K562 (cell line): ENCODE measurements around the gene NOPCHAP1. TPM values are rescaled to one million over a fixed set of nuclear protein-coding genes. Genes with fewer than 3 reads are reported as not detected.

ENCODE experiments used
- ATAC-seq: fragments of 200-7000 bp; cut with Tn5 transposase; 3 replicates; pipeline ENCODE4 v1.9.1; 2020; ENCODE audit warnings: moderate library complexity
- BruUV-seq: library from RNA; stranded (reverse); fragments of 400-500 nt; replicated peaks from 2 replicates; lab custom pipeline; 2021; lab: Mats Ljungman, UMichigan
- CTCF ChIA-PET: fragments of 300-600 bp; formaldehyde crosslinking; extraction: SDS; loops from one replicate; lab custom pipeline; 2021; ENCODE audit warnings: low intra/inter-chr PET ratio; lab: Yijun Ruan, JAX
- POLR2A ChIA-PET: fragments of 300-600, 350-650 bp; sonication (Branson Sonifier 250); formaldehyde crosslinking; extraction: SDS; loops from one replicate; lab custom pipeline; 2021; ENCODE audit warnings: antibody characterized with exemption, inconsistent platforms; lab: Yijun Ruan, JAX
- DNase-seq, 4 experiments: peaks; one replicate each; pipeline versions ENCODE4 v3.0.0 to v3.0.0-alpha.2; 2011 to 2018; ENCODE audit warnings: low spot score in 3 of 4, mixed read lengths in 3 of 4; ENCODE audit errors: extremely low read depth in 1 of 4
- FAIRE-seq: peaks from 2 replicates; lab custom pipeline; 2011; peaks lifted over from hg19 to GRCh38; lab: Jason Lieb, UNC
- H2AFZ ChIP-seq: 2 replicates; pipeline ENCODE4 v1.6.0; 2011; ENCODE audit warnings: low read depth, low read length, control low read depth, inconsistent platforms
- H3K27ac ChIP-seq: fragments of 200-600 bp; 3 replicates; pipeline ENCODE4 v1.8.0; 2011; ENCODE audit warnings: low read depth, mild to moderate bottlenecking, control low read depth, inconsistent platforms, low read length, moderate library complexity, mixed read lengths; ENCODE audit errors: extremely low read depth
- H3K27me3 ChIP-seq, 2 experiments: fragments of 300-600 bp in 1 of 2; 2 replicates in 1 of 2; 3 replicates in 1 of 2; pipeline versions ENCODE4 v1.6.0 to v1.8.0; 2011; ENCODE audit warnings: inconsistent platforms in 2 of 2, low read length in 2 of 2, mild to moderate bottlenecking in 1 of 2, mixed read lengths in 1 of 2, moderate library complexity in 1 of 2; ENCODE audit not compliant: control insufficient read depth in 2 of 2, insufficient read depth in 2 of 2
- H3K36me3 ChIP-seq: fragments of 300-600 bp; 3 replicates; pipeline ENCODE4 v1.8.0; 2011; ENCODE audit warnings: mild to moderate bottlenecking, low read length, inconsistent platforms; ENCODE audit not compliant: control insufficient read depth, insufficient read depth
- H3K4me1 ChIP-seq, 2 experiments: fragments of 200-600 bp in 1 of 2; replicated peaks in 1 of 2; 2 replicates in 1 of 2; 3 replicates in 1 of 2; pipeline versions ENCODE4 v1.5.1 to v1.8.0; 2011; ENCODE audit warnings: inconsistent platforms in 2 of 2, low read length in 2 of 2, mild to moderate bottlenecking in 1 of 2, mixed read lengths in 1 of 2, moderate library complexity in 1 of 2; ENCODE audit not compliant: control insufficient read depth in 2 of 2, insufficient read depth in 2 of 2
- H3K4me2 ChIP-seq: 2 replicates; pipeline ENCODE4 v1.6.1; 2011; ENCODE audit warnings: low read length, control low read depth, inconsistent platforms, mixed read lengths; ENCODE audit not compliant: insufficient read depth
- H3K4me3 ChIP-seq: fragments of 200-600 bp; sonication (generic), shearing (Covaris generic); 2 replicates; pipeline ENCODE4 v1.5.1; 2016; ENCODE audit warnings: control low read depth, inconsistent platforms
- H3K79me2 ChIP-seq: fragments of 200-600 bp; 3 replicates; pipeline ENCODE4 v1.8.0; 2011; ENCODE audit warnings: low read length, inconsistent platforms; ENCODE audit not compliant: control insufficient read depth, insufficient read depth
- H3K9ac ChIP-seq, 2 experiments: 2 replicates each; pipeline versions ENCODE4 v1.6.0 to v1.6.1; 2011; ENCODE audit warnings: low read depth in 2 of 2, low read length in 2 of 2, control low read depth in 1 of 2, inconsistent platforms in 1 of 2, mild to moderate bottlenecking in 1 of 2, mixed read lengths in 1 of 2; ENCODE audit not compliant: insufficient read depth in 1 of 2
- H3K9me1 ChIP-seq: one replicate; pipeline ENCODE4 v1.6.0; 2011; ENCODE audit warnings: inconsistent platforms, mild to moderate bottlenecking, low read length, moderate library complexity; ENCODE audit not compliant: control insufficient read depth, insufficient read depth
- H3K9me3 ChIP-seq: replicated peaks from 2 replicates; pipeline ENCODE4 v1.5.1; 2011; ENCODE audit warnings: low read depth, low read length, inconsistent platforms; ENCODE audit not compliant: control insufficient read depth, insufficient read depth
- H4K20me1 ChIP-seq: replicated peaks from 2 replicates; pipeline ENCODE4 v1.6.1; 2011; ENCODE audit warnings: low read length, inconsistent platforms, mixed read lengths; ENCODE audit not compliant: control insufficient read depth, insufficient read depth
- AFF1 ChIP-seq, 2 experiments: fragments of 450-650 bp; IDR thresholded peaks; 2 replicates each; pipeline ENCODE4 v1.6.1; 2018; ENCODE audit warnings: mild to moderate bottlenecking in 2 of 2, low read depth in 1 of 2; ENCODE audit not compliant: partially characterized antibody in 2 of 2
- ARID3A ChIP-seq: IDR thresholded peaks from 2 replicates; pipeline ENCODE4 v1.6.1; 2012; ENCODE audit warnings: low read depth, low read length, improper control_type of control experiment, borderline replicate concordance
- ATF3 ChIP-seq, 2 experiments: fragments of 450-650 bp in 1 of 2; sonication (generic) in 1 of 2; formaldehyde crosslinking in 1 of 2; IDR thresholded peaks in 1 of 2; conservative IDR thresholded peaks in 1 of 2; 2 replicates each; pipeline versions ENCODE4 v1.6.1 to v1.8.1; 2016 to 2023; ENCODE audit warnings: mild to moderate bottlenecking in 2 of 2, moderate library complexity in 2 of 2, inconsistent platforms in 1 of 2, missing genetic modification reagents in 1 of 2
- ATF7 ChIP-seq: fragments of 450-650 bp; IDR thresholded peaks from 2 replicates; pipeline ENCODE4 v1.7.1; 2014; ENCODE audit warnings: mild to moderate bottlenecking, moderate library complexity
- ELF1 ChIP-seq: fragments of 200-800 bp; sonication (Bioruptor generic); IDR thresholded peaks from 2 replicates; pipeline ENCODE4 v1.6.1; 2016; ENCODE audit warnings: missing genetic modification characterization, missing compliant biosample characterization
- ESRRA ChIP-seq: fragments of 450-650 bp; IDR thresholded peaks from 2 replicates; pipeline ENCODE4 v1.6.1; 2014; ENCODE audit warnings: low read depth, mild to moderate bottlenecking, moderate library complexity, borderline replicate concordance
- HNRNPUL1 ChIP-seq: fragments of 200-400 bp; formaldehyde crosslinking; IDR thresholded peaks from 2 replicates; pipeline ENCODE4 v1.6.1; 2017; ENCODE audit warnings: low read length
- KDM1A ChIP-seq, 2 experiments: fragments of 450-650 bp; IDR thresholded peaks; 2 replicates each; pipeline ENCODE4 v1.6.1; 2016; ENCODE audit warnings: mild to moderate bottlenecking in 2 of 2
- MYC ChIP-seq, 2 experiments: fragments of 250-450 bp in 1 of 2; sonication (Bioruptor Pico) in 1 of 2; IDR thresholded peaks; 2 replicates each; pipeline versions ENCODE4 v1.5.1 to v1.6.1; 2012 to 2021; ENCODE audit warnings: low read depth in 2 of 2, borderline replicate concordance in 1 of 2, improper control_type of control experiment in 1 of 2, low read length in 1 of 2, mild to moderate bottlenecking in 1 of 2, moderate library complexity in 1 of 2
- NR2C1 ChIP-seq, 2 experiments: fragments of 450-650 bp; IDR thresholded peaks; 2 replicates each; pipeline ENCODE4 v1.6.1; 2017; ENCODE audit warnings: mild to moderate bottlenecking in 2 of 2, antibody characterized with exemption in 1 of 2, inconsistent platforms in 1 of 2, missing compliant biosample characterization in 1 of 2, missing genetic modification characterization in 1 of 2
- TCF3 ChIP-seq: sonication (generic); formaldehyde crosslinking; IDR thresholded peaks from 2 replicates; pipeline ENCODE4 v1.4.0; 2020; ENCODE audit warnings: mild to moderate bottlenecking, missing genetic modification reagents
- ZNF561 ChIP-seq: fragments of 450-650 bp; formaldehyde crosslinking; conservative IDR thresholded peaks from 2 replicates; pipeline ENCODE4 v1.4.0; 2020; ENCODE audit warnings: mild to moderate bottlenecking, moderate library complexity
- ZNF586 ChIP-seq: fragments of 450-650 bp; formaldehyde crosslinking; conservative IDR thresholded peaks from 2 replicates; pipeline ENCODE4 v1.4.0; 2020; ENCODE audit warnings: mild to moderate bottlenecking, moderate library complexity
- WGBS: fragments of 100-300 bp; shearing (Covaris generic); methylation state at CpG from one replicate; pipeline ENCODE4 v1.1.6; 2016; ENCODE audit warnings: low coverage, mixed read lengths; ENCODE audit not compliant: insufficient coverage; ENCODE audit errors: missing lambda C conversion rate; 5-methylcytosine and 5-hydroxymethylcytosine counted together
- in situ Hi-C: fragments of 300-500 bp; cut with MboI; formaldehyde crosslinking; loops from 4 replicates; pipeline ENCODE4 v1.15.0; 2018; ENCODE audit warnings: inconsistent platforms, mixed read lengths
- intact Hi-C: fragments of 100-400 bp; cut with micrococcal nuclease; formaldehyde crosslinking; loops from 2 replicates; pipeline ENCODE4 v1.14.2; 2022
- polyA plus RNA-seq, 8 experiments: library from polyadenylated mRNA; depleted of rRNA in 4 of 8; stranded (reverse) in 5 of 8; unstranded in 3 of 8; fragments of >200 nt; fragmentation: Nextera tagmentation in 2 of 8; fragmentation: Illumina TruSeq in 1 of 8; extraction: Ambion mirVana in 2 of 8; extraction: Trizol in 1 of 8; gene quantifications; 2 replicates each; pipeline versions ENCODE4 v1.2.1 to v1.2.3, GENCODE V29; 2011 to 2014; ENCODE audit warnings: inconsistent platforms in 1 of 8, missing spikeins in 1 of 8
- total RNA-seq, 7 experiments: library from RNA; depleted of rRNA in 6 of 7; stranded (reverse); fragments of >200 nt in 6 of 7; fragmentation: Illumina TruSeq in 2 of 7; extraction: Trizol in 2 of 7; gene quantifications; 2 replicates each; pipeline versions ENCODE4 v1.2.1 to v1.2.3, GENCODE V29; 2011 to 2021; ENCODE audit warnings: low replicate concordance in 1 of 7

NOPCHAP1 gene
- total and polyA plus RNA-seq, 9 of the 15 experiments (the other 6 are each of a cell fraction or from before 2014, with no cell fraction given): 19.4 to 108 (median 33.4) TPM

GRCh38 chr12:104959335-104959841 is 26.7 kb upstream of the NOPCHAP1 start:
- in situ Hi-C loops: no loop called here
- DNase-seq (peak; percentile 23 to 49 (median 36)), FAIRE-seq (peak; percentile 86), ATAC-seq (no peak)
- ChIA-PET POLR2A (interaction anchor here (1.1 to 1.8 kb wide), 3 partner anchors 10 to 672 kb away, joined by 3 to 5 read pairs (median 4); no protein-coding TSS in a partner anchor), CTCF (no interaction called here)
- H3K79me2 ChIP-seq: no peaks in the 10 kb centered on the region
- H3K9ac ChIP-seq: 0 out of 4 replicates have a peak overlapping the region, but pooled peaks of 1 of the 2 experiments have one; percentile 76
- H3K4me2 ChIP-seq: peak overlapping the region; percentile 81; the same call in 1 of the 2 replicates
- H3K27ac ChIP-seq: no peak overlapping the region
- intact Hi-C loops: loop anchor here (10.0 kb wide), 1 partner anchor 575 kb away; no protein-coding TSS in a partner anchor
- no peaks in the 10 kb centered on the region for H3K9me1 ChIP-seq
- H3K4me1 ChIP-seq: peaks cover 18% of the 10 kb centered on the region in 2 experiments; a peak in 4 of 5 replicates
- BruUV-seq: no TSS peak
- WGBS: 5% methylated on average over 2 of the region's 2 CpGs
- H3K9me3 ChIP-seq: no peaks in the 10 kb centered on the region
- 0 out of 2 replicates have a peak overlapping the region, but pooled peaks have one; percentile 94 for H2AFZ ChIP-seq
- H3K27me3 ChIP-seq: peaks cover 18 to 28% of the 10 kb centered on the region in 2 experiments
- H4K20me1 ChIP-seq: no peaks in the 10 kb centered on the region
- no peaks in the 10 kb centered on the region for H3K36me3 ChIP-seq
- no peak overlapping the region for H3K4me3 ChIP-seq
- TF ChIP-seq KDM1A (IDR thresholded peaks at IDR 0.05) (peak; percentile 57 to 64), AFF1 (IDR thresholded peaks at IDR 0.05; ENCODE audit: low read depth in 1 of 2, partially characterized antibody in 2 of 2) (peak in 1 of 2 experiments; percentile 17), ZNF561 (CRISPR knock-in tag) (no peak), NR2C1 (IDR thresholded peaks at IDR 0.05) (peak; percentile 75; the same call in 1 of the 2 replicates), NR2C1 (tag; IDR thresholded peaks at IDR 0.05) (peak; percentile 85), ARID3A (peak; percentile 62; the same call in 1 of the 2 replicates), ZNF586 (CRISPR knock-in tag) (no peak), ESRRA (peak; percentile 94), ELF1 (peak; percentile 49; the same call in 1 of the 2 replicates), MYC (IDR thresholded peaks at IDR 0.05; ENCODE audit: low read depth, low read length) (0 out of 2 replicates have a peak, but pooled peaks have one; percentile 35), MYC (CRISPR knock-in tag; IDR thresholded peaks at IDR 0.05; ENCODE audit: borderline replicate concordance, low read depth) (no peak), ATF7 (peak; percentile 53; the same call in 1 of the 2 replicates), TCF3 (CRISPR knock-in tag) (peak; percentile 38), ATF3 (IDR thresholded peaks at IDR 0.05) (peak; percentile 94), ATF3 (CRISPR knock-in tag; conservative IDR thresholded peaks at IDR 0.05) (0 out of 2 replicates have a peak, but pooled peaks have one; percentile 50), HNRNPUL1 (no peak)
